GM21723 (cell line): ENCODE data around the gene CNNM2.

ENCODE experiments used
- ATAC-seq: cut with Tn5 transposase; IDR thresholded peaks from one replicate; pipeline ENCODE4 v1.9.1; 2021; ENCODE audit warnings: mild to moderate bottlenecking, moderate library complexity; ENCODE audit not compliant: unreplicated experiment

CNNM2 gene

GRCh38 chr10:103067956-103068355 lies 149.9 kb downstream of the CNNM2 start:
- ATAC-seq, result no peak

- peak; percentile 60 for ATAC-seq
These were observed 151.6 kb downstream of the CNNM2 start for GRCh38 chr10:103069453-103070331.

DNA sequence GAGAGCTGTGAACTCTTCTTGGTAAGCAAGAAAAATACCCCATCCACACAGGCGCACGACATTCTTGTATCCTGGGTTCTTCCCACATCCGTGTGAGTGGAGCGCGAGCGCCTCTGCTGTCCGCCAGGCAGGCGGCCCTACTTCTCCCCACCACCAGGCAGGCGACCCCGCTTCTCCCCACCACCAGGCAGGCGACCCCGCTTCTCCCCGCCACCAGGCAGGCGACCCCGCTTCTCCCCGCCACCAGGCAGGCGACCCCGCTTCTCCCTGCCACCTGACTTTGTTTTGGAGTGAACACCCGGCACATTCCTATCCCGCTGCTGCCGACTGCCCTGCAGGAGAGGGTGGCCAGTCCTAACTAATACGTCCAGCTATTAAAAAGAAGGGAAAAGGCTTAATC lies 154.2 kb downstream of the CNNM2 start:
- ATAC-seq, result no peak

DNA sequence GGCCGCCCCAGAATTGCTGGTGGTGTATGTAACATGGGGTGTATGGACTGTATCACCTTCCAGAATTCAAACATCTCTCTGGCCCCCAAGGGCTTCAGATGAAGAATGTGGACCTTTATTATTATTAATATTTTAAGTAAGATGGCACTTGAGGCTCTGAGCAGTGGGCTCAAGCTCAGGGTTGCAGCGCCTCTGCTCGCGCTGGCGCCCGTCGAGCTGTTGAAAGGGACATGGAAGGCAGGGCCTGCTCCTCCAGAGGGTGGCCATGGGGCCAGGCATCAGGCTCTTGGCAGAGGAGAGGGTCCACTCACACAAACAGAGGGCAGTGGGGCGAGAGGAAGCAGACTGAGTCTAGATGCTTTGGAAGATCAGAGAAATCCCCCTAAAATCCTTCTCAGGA lies 154.8 kb downstream of the CNNM2 start:
- ATAC-seq, result no peak

GRCh38 chr10:103077020-103077419 lies 158.9 kb downstream of the CNNM2 start:
- no peak for ATAC-seq

GRCh38 chr10:103077491-103078308 lies 159.6 kb downstream of the CNNM2 start:
- no peak for ATAC-seq

DNA sequence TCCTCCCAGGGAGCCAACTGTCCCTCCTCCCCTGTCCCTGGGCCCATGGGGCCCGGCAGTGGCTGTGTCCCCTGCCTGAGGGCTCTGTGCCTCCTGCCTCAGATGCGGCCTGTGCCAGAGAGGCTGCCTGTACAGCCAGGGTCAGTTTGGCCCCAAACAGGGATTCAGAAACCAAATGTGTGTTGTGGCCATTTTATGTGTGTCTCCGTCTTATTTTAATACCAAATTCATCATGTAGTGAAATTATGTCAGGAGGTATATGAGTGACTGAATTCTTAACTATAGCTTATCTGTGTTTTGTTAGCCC lies 160.2 kb downstream of the CNNM2 start:
- ATAC-seq, result no peak

- ATAC-seq, result no peak
These were observed 160.6 kb downstream of the CNNM2 start for GRCh38 chr10:103078676-103079075.

DNA sequence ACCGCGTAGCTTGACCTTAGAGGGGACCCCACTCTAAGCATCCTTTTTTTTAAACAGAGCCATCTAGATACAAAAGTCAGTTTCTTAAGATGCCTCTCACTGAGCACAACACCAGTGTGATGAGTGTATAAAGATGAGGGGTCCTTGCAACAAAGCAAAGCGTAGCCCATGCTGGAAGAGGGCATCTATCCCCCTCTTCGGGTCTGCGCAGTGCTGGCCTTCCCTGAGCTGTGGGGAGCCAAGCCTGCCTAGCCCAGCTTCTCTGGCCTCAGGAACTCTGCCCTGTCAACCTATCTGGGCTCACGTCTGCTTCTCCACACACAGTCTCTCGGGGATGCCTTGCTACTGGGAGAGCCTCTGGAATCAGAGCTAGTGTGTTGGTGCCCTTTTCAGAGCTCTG lies 161.0 kb downstream of the CNNM2 start:
- ATAC-seq, result no peak

DNA sequence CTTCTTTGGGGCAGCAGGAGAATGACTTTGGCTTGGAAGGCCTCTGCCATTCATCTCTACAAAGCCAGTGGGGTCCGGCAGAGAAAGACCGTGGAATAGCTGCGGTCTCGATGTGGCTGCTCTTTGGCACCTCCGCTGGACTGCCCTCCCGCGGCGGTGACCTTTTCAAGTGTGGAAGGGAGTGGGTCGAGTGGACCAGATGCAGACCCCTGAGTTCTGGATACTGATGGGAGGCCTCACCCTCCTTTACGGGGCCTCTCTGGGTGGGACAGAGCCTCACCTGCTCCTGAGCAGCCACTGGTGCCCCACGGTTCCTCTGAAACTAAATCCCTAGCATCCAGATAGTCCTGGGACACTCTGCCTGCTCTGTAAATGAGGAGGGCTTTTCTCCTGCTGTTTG lies 161.9 kb downstream of the CNNM2 start:
- no peak for ATAC-seq

DNA sequence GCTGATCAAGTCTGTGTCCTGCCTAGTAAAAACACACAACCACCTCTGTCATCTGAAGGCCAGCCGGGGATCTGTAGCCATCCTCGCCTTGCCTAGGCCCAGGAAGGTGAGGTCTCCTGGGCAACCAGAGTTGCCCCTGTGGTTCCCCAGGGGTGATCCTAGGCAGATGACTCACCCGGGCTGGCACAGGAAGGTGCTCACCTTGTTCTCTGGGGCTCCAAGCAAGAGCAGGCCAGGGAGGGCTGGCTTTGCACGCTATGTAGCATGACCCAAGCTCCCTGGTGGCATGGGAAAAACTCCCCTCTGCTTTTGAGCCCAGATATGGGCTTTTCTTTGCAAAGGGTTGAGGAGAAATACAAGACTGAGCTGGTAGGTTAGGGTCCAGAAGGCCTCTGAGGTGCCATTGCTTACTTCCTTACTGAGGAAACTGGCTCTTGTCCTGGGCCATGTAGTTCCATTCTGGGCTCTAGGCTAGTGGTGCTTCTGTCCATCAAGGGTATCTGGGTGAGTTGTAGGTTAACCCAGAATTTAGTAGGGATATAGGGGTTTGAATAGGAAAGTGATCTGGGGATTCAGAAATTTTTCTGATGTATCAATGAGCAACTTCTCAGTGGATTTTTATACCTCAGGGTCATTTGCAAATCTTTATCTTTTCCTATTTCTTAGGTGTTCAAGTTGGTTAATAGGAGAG lies 162.9 kb downstream of the CNNM2 start:
- ATAC-seq, result no peak

- no peak for ATAC-seq
These were observed 164.6 kb downstream of the CNNM2 start for GRCh38 chr10:103082683-103083082.

DNA sequence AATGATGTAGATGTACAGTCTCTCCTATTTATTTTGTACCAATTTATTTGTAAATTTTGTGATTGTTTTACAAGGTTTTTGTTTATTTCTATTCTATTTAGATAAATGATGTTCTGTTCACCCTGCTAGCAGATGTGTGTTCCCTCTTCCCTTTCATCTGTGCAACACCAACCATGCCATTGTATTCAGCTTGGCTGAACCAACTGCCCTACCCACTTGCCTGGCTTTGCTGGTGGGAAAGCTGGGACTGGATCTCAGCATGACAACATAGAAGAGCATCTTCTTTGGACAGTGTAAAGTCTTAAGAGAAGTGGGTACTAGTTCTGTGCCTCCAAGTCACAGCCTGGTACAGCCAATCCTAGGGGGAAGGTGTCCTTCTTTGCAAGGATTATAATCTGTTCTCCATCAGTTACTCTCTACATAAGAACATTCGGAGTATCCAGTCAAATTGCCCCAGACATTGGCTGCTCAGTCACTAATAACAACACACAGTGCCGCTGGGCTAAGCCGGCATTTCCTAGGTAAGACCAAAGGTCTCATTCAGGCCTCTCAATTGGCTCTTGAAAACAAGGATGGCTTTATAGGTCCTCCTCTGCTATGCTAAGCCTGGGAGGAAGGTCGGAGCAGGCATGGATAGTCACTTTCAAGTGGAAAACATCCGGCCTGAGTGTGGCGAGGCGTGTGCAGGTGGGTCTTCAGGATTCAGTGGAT lies 165.3 kb downstream of the CNNM2 start:
- ATAC-seq, result no peak

GRCh38 chr10:103083977-103084320 lies 165.9 kb downstream of the CNNM2 start:
- ATAC-seq, result no peak

GRCh38 chr10:103086261-103086660 lies 168.2 kb downstream of the CNNM2 start:
- no peak for ATAC-seq

DNA sequence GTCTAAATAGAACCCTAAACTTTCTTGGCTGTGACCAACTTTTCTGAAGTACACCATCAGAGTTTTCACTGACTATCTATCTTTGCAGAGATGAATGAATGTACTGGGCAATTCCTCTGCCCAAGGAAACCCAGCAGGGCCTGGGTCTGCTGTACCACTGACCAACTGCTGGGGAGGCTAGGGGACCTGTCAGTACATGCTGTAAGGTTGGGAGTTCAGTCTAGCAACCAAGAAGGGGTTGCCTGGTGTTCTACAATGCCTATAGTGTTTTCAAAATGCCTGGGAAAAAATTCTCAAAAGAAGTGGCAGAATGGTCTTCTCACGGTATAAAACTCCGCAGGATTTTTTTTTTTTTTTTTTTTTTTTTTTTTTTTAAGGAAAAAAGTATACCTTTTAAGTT lies 168.7 kb downstream of the CNNM2 start:
- ATAC-seq, result no peak

GRCh38 chr10:103089493-103089892 lies 171.4 kb downstream of the CNNM2 start:
- no peak for ATAC-seq

DNA sequence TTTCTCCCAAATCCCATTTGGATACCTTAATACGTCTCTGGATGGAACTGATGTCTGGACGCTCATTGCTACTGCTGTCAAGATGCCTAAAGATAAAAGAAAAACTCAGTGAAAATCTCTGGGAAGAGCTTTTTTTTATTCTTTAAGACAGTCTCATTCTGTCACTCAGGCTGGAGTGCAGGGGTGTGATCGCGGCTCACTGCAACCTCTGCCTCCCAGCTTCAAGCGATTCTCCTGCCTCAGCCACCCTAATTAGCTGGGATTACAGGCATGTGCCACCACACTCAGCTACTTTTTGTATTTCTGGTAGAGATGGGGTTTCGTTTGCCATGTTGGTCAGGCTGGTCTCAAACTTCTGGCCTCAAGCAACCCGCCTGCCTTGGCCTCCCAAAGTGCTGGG lies 172.8 kb downstream of the CNNM2 start:
- ATAC-seq, result no peak

DNA sequence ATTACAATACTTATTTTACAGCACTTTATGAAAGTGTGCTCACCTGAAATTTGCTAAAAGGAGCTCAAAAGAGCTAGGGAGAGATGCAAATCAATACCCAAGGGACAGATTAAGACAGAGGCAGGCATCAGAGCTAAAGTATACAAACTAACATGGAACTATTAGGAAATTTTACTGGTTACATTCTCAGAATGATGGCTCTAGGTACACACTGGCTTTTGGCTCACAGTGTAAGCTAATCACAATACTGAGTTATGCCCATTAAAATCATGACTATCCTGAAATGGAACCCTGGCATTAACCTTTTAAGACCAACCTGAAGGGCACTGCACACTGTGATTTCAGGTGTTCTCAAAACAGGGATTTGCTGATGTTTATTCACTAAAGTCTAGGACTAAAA lies 176.9 kb downstream of the CNNM2 start:
- ATAC-seq, result no peak

GRCh38 chr10:103096130-103096529 lies 178.0 kb downstream of the CNNM2 start:
- ATAC-seq, result no peak

DNA sequence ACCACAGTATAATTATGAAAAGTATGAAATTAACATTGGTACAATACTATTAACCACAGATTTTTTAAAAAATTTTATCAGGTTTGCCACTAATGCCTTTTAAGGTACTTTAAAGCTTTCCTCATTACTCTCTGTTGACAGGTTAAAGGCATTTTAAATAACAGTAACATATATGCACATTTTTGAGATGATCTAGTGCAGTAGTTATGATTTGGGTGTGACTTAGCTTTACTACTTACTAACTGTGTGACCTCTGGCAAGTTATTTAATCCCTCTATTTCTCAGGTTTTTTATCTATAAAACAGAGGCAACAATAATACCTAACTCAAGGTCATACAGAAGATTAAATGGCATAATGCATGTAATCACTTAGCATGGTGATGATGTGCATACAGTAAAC lies 180.1 kb downstream of the CNNM2 start:
- ATAC-seq, result no peak
